Measurements from ENCODE around the gene CYSLTR2. TPM values are rescaled to one million over a fixed set of nuclear protein-coding genes. Genes with fewer than 3 reads are reported as not detected.

CYSLTR2 gene
- total RNA-seq (2014; rRNA removed; shearing (Covaris generic)): not detected in 2 replicates

DNA sequence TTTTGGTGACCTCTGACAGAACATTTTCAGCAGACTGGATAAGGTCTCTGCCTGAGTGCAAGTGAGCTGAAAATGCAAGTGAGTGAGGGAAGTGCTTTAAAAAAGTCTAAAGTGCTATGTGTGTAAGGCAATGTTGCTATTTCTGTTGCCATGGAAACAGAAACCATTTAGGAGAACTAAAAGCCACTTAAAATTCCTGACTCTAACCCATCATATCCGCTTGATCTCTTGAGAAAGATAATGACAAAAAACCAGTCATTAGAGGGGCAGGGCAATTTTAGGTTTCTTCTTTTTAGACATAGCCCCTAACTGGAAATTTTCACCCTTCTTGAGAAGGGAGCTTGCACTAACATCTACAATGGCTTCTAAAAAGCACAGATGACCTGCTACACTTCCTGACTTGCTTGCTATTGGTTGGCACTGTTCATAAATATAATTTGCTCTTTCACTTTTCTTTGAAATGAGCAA lies at the start of gene CYSLTR2:
Gene CYSLTR2, plus strand, starts transcription at position 458 of the 468 bp plus-strand sequence. CDS start 52,889 bp downstream, outside the sequence.
- DNase-seq (ENCODE audit: low read depth): peak; percentile 70

DNA sequence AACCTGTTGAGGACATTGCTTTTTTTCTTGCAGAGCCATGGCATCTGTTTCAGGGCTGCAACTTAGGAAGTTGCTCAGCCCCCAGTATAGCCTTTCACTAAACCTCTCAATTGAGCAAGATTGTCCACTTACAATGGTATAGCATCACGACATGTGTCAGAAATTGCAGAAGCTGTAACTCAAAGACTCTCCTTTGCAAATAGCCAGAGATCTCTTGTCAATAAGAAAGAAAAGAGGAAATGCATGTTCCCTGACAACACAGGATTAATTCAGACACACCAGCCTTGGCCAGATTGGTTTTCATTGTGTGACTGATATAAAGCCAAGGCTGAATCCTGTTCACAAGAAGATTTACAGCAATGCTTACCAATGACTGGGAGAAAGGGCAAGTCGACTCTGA lies 38.7 kb upstream of the CYSLTR2 start:
- DNase-seq (ENCODE audit: low read depth): no peak

DNA sequence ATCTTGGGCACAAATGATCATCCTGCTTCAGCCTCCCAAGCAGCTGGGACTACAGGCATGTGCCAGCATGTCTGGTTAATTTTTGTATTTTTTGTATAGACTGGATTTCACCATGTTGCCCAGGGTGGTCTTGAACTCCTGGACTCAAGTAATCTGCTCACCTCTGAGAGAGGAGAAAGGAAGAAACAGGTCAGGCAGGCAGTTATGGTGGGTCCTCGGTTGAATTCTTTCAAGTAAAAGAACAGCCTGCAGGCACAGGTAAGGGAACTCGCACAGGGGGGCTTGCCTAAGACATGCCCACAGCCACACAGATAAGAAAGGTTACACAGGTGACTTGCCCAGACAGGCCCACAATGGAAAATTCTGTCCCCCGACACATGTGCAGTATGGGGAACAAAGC lies 34.8 kb upstream of the CYSLTR2 start:
- no peak for DNase-seq (ENCODE audit: low read depth)

DNA sequence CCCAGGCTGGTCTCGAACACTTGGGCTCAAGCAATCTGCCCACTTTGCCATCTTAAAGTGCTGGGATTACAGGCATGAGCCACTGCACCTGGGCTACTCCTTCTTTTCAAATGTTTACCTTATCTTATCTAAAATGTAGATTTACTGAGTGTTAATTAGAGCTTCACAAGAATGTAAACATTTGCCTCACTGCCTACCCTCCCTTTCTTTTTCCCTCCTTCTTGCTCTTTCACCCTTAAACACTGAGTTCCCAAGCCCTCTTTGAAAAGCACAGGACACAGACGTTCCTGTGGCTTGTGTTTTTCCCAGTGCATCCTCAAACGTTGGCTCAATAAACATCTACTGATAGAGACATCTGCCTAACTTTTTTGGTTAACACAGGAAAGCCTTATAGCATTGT lies 32.7 kb upstream of the CYSLTR2 start:
- DNase-seq (ENCODE audit: low read depth): no peak

DNA sequence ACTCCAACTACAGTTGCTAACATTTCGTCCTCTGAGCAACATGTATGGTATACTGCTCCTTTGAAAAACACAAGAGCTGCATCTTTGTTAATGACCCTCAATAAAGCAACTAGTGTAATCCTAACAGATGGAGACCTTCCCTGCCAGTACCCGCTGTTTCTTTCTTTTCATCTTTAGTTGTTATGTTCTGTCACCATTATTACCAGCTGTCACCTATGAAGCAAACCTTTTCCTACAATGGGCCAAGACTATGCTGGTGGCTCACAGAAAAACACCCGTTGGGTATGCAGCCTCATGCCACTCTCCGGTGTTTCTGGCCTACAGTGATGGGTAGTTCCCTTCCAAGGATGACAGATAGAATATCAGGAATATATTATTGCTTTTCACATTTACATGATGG lies 29.7 kb upstream of the CYSLTR2 start:
- DNase-seq (ENCODE audit: low read depth): no peak

- DNase-seq (ENCODE audit: low read depth): no peak
Observed at GRCh38 chr13:48624858-48625257, 28.9 kb upstream of the CYSLTR2 start.

DNA sequence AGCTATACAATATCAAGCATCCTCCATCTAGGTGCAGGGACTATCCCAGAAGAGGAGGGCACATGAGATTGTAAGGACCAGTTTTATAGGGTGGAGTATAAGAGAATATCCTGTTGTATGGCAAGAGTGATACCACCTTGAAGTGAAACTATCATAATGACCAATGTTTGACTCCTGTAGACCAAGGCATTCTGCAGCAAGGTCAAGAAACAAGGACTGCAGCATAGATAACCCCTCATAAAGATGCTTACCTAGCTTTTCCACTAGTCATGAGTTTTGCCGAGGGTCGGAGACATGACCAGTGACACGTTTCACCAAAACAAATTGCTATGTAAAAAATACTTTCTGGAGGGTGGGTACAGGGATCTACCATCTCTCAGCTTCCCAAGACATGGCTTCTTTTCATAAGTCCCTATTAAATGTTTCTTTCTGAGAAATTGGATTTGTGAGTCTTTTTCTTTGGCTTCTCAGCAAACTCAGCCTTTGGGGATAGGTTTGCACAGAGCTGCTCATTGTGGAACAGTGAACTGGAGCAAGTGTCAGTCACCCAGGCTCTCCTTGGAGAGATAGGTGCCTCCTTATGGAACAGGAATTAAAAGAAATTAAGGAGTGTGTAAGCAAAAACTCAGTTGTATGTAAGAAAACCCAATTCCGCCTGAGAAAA lies 28.2 kb upstream of the CYSLTR2 start:
- no peak for DNase-seq (ENCODE audit: low read depth)

DNA sequence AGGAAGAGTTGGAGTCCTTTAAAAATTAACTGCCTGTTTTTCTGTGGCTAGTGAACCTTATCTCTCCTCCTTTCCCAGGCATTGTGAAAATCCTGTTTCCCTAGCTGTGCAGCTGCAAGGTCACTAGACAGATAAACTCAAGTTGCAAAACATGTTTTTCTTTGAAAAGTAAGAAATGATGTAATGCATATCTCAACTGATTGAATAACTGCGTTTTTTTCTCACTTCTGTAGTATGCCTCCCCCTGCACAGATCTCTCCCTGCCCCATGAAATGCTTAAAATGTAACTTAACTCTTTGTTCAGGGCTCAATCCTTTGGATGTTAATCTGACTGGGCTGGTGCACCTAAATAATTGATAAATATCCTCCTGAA lies 27.7 kb upstream of the CYSLTR2 start:
- DNase-seq (ENCODE audit: low read depth): no peak

DNA sequence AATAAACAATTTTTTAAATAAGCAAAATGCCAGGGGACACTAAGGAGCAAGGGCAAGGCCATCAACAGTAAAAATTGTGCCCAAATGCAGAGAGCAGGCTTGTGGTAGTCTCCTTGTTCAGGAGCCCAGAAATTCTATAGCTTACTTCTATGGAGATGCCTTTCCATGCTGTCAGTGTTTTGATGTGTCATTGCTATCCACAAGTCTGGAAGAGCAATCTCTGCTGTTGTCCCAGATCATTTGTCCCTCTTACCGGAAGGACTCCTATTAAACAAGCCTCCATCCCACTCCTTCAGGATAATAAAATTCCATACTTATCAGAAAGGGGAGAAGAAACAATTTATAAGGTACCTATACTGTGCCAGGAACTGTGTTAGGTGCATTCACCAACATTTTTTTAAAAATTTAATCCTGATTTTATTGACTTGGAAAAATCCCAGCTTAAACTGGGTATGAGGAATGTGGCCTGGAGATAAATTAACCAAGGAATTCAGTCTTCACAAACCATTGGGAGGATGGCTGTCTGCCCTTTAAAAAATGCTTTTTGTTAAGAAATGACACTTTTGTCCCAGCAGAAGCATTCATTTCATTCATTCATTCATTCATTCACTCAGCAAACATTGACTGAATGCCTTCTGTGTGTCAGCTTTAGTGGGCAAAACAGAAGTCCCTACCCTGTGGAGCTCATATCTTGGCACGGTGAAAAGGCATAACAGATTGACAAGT lies 26.8 kb upstream of the CYSLTR2 start:
- no peak for DNase-seq (ENCODE audit: low read depth)

GRCh38 chr13:48629277-48629676 lies 24.5 kb upstream of the CYSLTR2 start:
- DNase-seq (ENCODE audit: low read depth): no peak

GRCh38 chr13:48630291-48630690 lies 23.4 kb upstream of the CYSLTR2 start:
- no peak for DNase-seq (ENCODE audit: low read depth)

DNA sequence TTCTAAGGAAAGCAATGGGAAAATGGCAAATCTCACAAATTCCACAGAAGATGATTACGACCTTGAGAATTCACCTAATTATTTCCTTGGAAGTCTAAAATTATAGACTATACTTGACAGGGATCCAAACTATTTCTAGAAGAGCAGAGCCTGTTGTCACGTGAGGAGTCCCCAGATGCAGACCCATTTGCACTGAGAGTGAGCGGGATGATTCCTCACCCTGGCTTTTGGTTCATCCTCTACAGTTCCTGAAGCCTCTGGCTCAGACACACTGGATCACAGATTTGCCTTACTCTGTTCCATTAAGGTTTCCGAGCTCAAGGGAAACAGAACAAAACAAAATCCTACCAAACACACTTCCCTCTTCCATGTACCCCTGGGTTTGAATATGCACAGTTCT lies 23.0 kb upstream of the CYSLTR2 start:
- no peak for DNase-seq (ENCODE audit: low read depth)

- no peak for DNase-seq (ENCODE audit: low read depth)
Observed at GRCh38 chr13:48631441-48631840, 22.3 kb upstream of the CYSLTR2 start.

- no peak for DNase-seq (ENCODE audit: low read depth)
Observed at GRCh38 chr13:48633700-48634099, 20.0 kb upstream of the CYSLTR2 start.

- no peak for DNase-seq (ENCODE audit: low read depth)
Observed at GRCh38 chr13:48634636-48635035, 19.1 kb upstream of the CYSLTR2 start.

- no peak for DNase-seq (ENCODE audit: low read depth)
Observed at GRCh38 chr13:48635478-48635877, 18.3 kb upstream of the CYSLTR2 start.

GRCh38 chr13:48636550-48636949 lies 17.2 kb upstream of the CYSLTR2 start:
- DNase-seq (ENCODE audit: low read depth): peak; percentile 9

DNA sequence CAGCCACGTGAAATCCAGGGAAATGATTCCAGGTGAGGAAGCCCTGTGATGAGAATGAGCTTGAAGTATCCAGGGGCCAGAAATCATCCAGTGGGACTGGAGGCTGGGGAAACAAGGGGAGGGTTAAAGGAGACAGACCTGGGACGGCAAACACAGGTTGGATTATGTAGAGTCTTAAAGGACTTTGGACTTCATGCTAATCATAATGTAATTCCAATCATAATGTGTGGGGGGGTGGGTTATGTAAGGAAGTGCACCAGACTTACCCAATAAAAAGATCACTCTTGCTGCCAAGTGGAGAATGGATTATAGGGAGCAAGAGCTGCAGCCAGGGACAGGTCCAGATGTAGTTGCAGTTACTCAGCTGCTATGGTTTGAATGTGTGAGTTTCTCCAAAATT lies 16.1 kb upstream of the CYSLTR2 start:
- no peak for DNase-seq (ENCODE audit: low read depth)

GRCh38 chr13:48640767-48641166 lies 13.0 kb upstream of the CYSLTR2 start:
- no peak for DNase-seq (ENCODE audit: low read depth)

DNA sequence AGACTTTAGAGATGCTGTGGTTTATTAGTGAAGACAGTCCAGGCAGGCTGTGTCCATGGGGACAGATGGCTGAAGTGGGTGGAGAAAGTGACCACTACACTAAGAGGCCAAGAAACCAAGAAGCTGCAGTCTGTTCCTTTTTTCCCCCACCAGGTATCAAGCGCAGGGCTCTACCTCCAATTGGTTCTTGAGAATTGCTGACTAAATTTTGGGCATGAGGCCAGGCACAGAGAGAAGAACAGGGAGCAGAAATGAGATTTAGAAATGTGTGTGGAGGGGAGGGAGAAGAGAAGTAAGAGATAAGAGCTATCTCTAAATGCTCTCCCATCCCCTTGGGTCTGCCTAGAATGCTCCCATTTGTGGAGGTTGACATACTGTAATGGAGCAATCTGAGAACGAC lies 12.3 kb upstream of the CYSLTR2 start:
- no peak for DNase-seq (ENCODE audit: low read depth)

DNA sequence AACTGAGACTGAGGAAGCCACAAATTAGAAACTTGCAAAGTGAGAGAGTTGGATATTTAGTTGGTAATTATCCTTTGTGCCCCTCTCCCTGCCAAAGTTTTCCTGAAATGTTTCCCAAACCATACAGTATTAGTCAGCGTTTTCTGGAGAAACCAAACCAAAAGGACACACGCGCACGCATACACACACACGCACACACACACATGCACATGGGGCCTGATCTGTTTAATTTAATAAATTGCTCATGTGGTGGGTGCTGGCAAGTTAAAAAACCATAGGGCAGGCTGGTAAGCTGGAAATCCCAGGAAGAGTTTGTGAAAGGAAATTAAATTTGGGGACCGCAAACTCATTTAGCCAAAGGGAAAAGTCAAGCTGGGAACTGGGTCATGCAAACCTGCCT lies 11.7 kb upstream of the CYSLTR2 start:
- no peak for DNase-seq (ENCODE audit: low read depth)

- DNase-seq (ENCODE audit: low read depth): no peak
Observed at GRCh38 chr13:48643159-48643558, 10.6 kb upstream of the CYSLTR2 start.

DNA sequence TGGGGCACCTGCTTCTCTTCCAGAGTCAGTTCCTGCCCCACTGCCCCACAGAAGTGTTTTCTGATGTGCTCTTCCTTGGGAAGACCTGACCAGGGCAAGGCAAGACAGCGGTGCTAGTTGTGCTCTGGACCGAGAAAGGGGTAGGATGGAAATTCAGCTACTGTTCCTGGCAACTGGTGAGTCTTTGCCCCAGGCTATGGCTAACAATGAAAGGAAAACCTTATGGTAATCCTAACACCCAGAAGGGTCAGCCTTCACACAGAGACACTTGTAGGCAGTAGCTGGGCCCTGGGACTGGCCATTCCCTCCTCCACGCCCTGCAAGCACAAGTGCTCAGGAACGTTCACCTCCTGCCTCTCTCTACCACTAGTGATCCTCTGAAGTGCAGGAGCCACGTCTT lies 9.6 kb upstream of the CYSLTR2 start:
- DNase-seq (ENCODE audit: low read depth): no peak

DNA sequence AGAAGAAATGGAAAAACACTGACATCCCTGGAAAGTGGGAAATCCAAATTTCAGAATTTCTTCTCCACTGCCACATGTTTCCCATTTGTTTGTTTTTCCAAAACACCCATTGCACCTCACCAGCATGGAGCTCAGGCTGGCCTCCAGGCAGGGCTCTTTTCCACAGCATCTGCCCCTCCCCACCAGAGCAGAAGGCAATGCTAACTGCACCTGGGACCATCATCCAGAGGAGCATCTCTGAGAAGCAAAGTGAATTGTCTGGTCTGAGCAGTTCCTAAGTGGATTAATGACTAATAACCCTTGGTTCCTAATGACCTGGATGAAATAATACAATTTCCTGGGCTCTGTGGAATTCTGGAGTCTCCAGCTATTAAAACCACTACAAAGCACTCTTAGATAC lies 8.8 kb upstream of the CYSLTR2 start:
- no peak for DNase-seq (ENCODE audit: low read depth)
